Measurements from ENCODE around the gene PSENEN.

- no peak for TF ChIP-seq CTCF (IDR thresholded peaks at IDR 0.05)
- TF ChIP-seq POLR2A (IDR thresholded peaks at IDR 0.05): peak in 1 of 2 donors; percentile 16
Observed at GRCh38 chr19:35717665-35718344, 27.6 kb upstream of the PSENEN start, which contains the start of gene KMT2B.
